Skin of body (tissue), 2 donors: ENCODE results near the gene ABCB6. TPM values are rescaled to one million over a fixed set of nuclear protein-coding genes. Genes with fewer than 3 reads are reported as not detected.
A peak's percentile ranks its signal among the peaks of the same experiment; 100 is the strongest.

Experiments used
- DNase-seq: peaks from one replicate; lab custom pipeline; 2025; lab: John Stamatoyannopoulos, UW
- total RNA-seq: library from RNA; depleted of rRNA; stranded (reverse); fragments of >200 nt; gene quantifications from one replicate; pipeline ENCODE4 v1.2.3, GENCODE V29; 2014

ABCB6 gene
- total RNA-seq, 1 donor from 2014 or later = 23.8 TPM

GRCh38 chr2:219245899-219246230 is 27.1 kb upstream of the ABCB6 start:
- no peak for DNase-seq

- DNase-seq = peak; percentile 87
These were observed 26.6 kb upstream of the ABCB6 start, which contains the start of the genes GLB1L and STK16 for GRCh38 chr2:219245148-219245898. GLB1L (minus strand) TSS chr2:219245444; CDS start chr2:219243573, 1,871 bp downstream. STK16 (plus strand) TSS chr2:219245479; CDS start chr2:219246000, 521 bp downstream.

- DNase-seq = no peak
These were observed 26.0 kb upstream of the ABCB6 start for GRCh38 chr2:219244789-219245147.

GRCh38 chr2:219243291-219243761 is 24.6 kb upstream of the ABCB6 start:
- DNase-seq = no peak

GRCh38 chr2:219234331-219234730 is 15.6 kb upstream of the ABCB6 start:
- no peak for DNase-seq

GRCh38 chr2:219230059-219230540 is 11.3 kb upstream of the ABCB6 start:
- DNase-seq = no peak

- peak; percentile 98 for DNase-seq
These were observed 10.7 kb upstream of the ABCB6 start, which contains the start of the genes ANKZF1 and ATG9A for GRCh38 chr2:219229305-219230058. ANKZF1 (plus strand) TSS chr2:219229806; CDS start chr2:219230258, 452 bp downstream. ATG9A (minus strand) TSS chr2:219229636; CDS start chr2:219228024, 1,612 bp downstream.

- no peak for DNase-seq
These were observed 10.2 kb upstream of the ABCB6 start for GRCh38 chr2:219228911-219229304.

- DNase-seq = no peak
These were observed 9.5 kb upstream of the ABCB6 start for GRCh38 chr2:219228041-219228910.

- DNase-seq = no peak
These were observed 6.6 kb upstream of the ABCB6 start for GRCh38 chr2:219225350-219225749.

GRCh38 chr2:219223831-219224610 is 5.3 kb upstream of the ABCB6 start:
- no peak for DNase-seq

- no peak for DNase-seq
These were observed 3.3 kb upstream of the ABCB6 start for GRCh38 chr2:219221957-219222518.

- DNase-seq = no peak
These were observed 2.1 kb upstream of the ABCB6 start for GRCh38 chr2:219220652-219221402.

GRCh38 chr2:219219784-219220532 is 1.2 kb upstream of the ABCB6 start:
- no peak for DNase-seq

- peak; percentile 61 for DNase-seq
These were observed 484 bp downstream of the ABCB6 start for GRCh38 chr2:219218217-219218731.

GRCh38 chr2:219216535-219216915 is 2.2 kb downstream of the ABCB6 start:
- no peak for DNase-seq

GRCh38 chr2:219215871-219216534 is 2.8 kb downstream of the ABCB6 start:
- no peak for DNase-seq

GRCh38 chr2:219214786-219215185 is 4.0 kb downstream of the ABCB6 start:
- DNase-seq = no peak
